Endothelial cell of umbilical vein (primary cell): Measurements from ENCODE around the gene CLIC3. TPM values are rescaled to one million over a fixed set of nuclear protein-coding genes. Genes with fewer than 3 reads are reported as not detected.

Experiments used
- BruUV-seq: library from RNA; stranded (reverse); fragments of 400-500 nt; replicated peaks from 2 replicates; lab custom pipeline; 2021; lab: Mats Ljungman, UMichigan
- CTCF ChIA-PET: fragments of 300-600, 350-600 bp; sonication (Branson Sonifier 250); formaldehyde crosslinking; loops from one replicate; lab custom pipeline; 2021; ENCODE audit warnings: antibody characterized with exemption, inconsistent platforms; lab: Charles Lee
- POLR2A ChIA-PET: fragments of 300-600, 350-600 bp; sonication (Branson Sonifier 250); formaldehyde crosslinking; loops from one replicate; lab custom pipeline; 2021; ENCODE audit warnings: antibody characterized with exemption, inconsistent platforms; lab: Charles Lee
- DNase-seq: peaks from one replicate; pipeline ENCODE4 v3.0.0-alpha.2; 2011; ENCODE audit warnings: low read depth, low spot score
- FAIRE-seq: peaks from 2 replicates; lab custom pipeline; 2011; peaks lifted over from hg19 to GRCh38; lab: Jason Lieb, UNC
- H2AFZ ChIP-seq: 2 replicates; pipeline ENCODE4 v1.6.0; 2012; ENCODE audit warnings: low read depth, low read length, control low read depth, inconsistent platforms
- H3K27ac ChIP-seq: 2 replicates; pipeline ENCODE4 v1.5.1; 2011; ENCODE audit warnings: low read depth, mild to moderate bottlenecking, control low read depth, low read length, moderate library complexity; ENCODE audit not compliant: insufficient read depth
- H3K27me3 ChIP-seq, 2 experiments: 2 replicates each; pipeline versions ENCODE4 v1.6.0 to v1.6.1; 2011; ENCODE audit warnings: low read length in 2 of 2, mixed read lengths in 1 of 2; ENCODE audit not compliant: control insufficient read depth in 2 of 2, insufficient read depth in 2 of 2
- H3K36me3 ChIP-seq, 2 experiments: 2 replicates in 1 of 2; 3 replicates in 1 of 2; pipeline ENCODE4 v1.5.1; 2011; ENCODE audit warnings: low read length in 2 of 2, mild to moderate bottlenecking in 1 of 2, moderate library complexity in 1 of 2; ENCODE audit not compliant: control insufficient read depth in 2 of 2, insufficient read depth in 2 of 2; ENCODE audit errors: extremely low read depth in 1 of 2
- H3K4me1 ChIP-seq: 3 replicates; pipeline ENCODE4 v1.5.1; 2011; ENCODE audit warnings: mild to moderate bottlenecking, low read length; ENCODE audit not compliant: control insufficient read depth, insufficient read depth; ENCODE audit errors: extremely low read depth
- H3K4me2 ChIP-seq: 2 replicates; pipeline ENCODE4 v1.6.1; 2011; ENCODE audit warnings: low read length, control low read depth, mixed read lengths; ENCODE audit not compliant: insufficient read depth
- H3K4me3 ChIP-seq, 3 experiments: fragments of 200-600 bp in 1 of 3; sonication (generic), shearing (Covaris generic) in 1 of 3; replicated peaks in 1 of 3; 2 replicates each; pipeline ENCODE4 v1.5.1; 2011 to 2016; ENCODE audit warnings: control low read depth in 3 of 3, low read length in 3 of 3, mild to moderate bottlenecking in 2 of 3, inconsistent platforms in 1 of 3, low read depth in 1 of 3, moderate library complexity in 1 of 3; ENCODE audit not compliant: insufficient read depth in 1 of 3
- H3K79me2 ChIP-seq: 2 replicates; pipeline ENCODE4 v1.6.0; 2012; ENCODE audit warnings: low read length, inconsistent platforms; ENCODE audit not compliant: control insufficient read depth, insufficient read depth
- H3K9ac ChIP-seq: replicated peaks from 2 replicates; pipeline ENCODE3; 2011; ENCODE audit warnings: low read length, control low read depth; ENCODE audit not compliant: insufficient read depth; ENCODE audit errors: extremely low read depth
- H3K9me1 ChIP-seq: replicated peaks from 3 replicates; pipeline ENCODE4 v1.6.0; 2011; ENCODE audit warnings: mild to moderate bottlenecking, low read length; ENCODE audit not compliant: control insufficient read depth, insufficient read depth; ENCODE audit errors: extremely low read depth
- H3K9me3 ChIP-seq: replicated peaks from 2 replicates; pipeline ENCODE4 v1.5.1; 2012; ENCODE audit warnings: low read length, inconsistent platforms; ENCODE audit not compliant: control insufficient read depth, insufficient read depth
- H4K20me1 ChIP-seq: replicated peaks from 2 replicates; pipeline ENCODE3; 2011; ENCODE audit warnings: mild to moderate bottlenecking, low read length; ENCODE audit not compliant: control insufficient read depth, insufficient read depth; ENCODE audit errors: extremely low read depth
- CTCF ChIP-seq, 2 donors: IDR thresholded peaks; 1 replicate in 1 of 2; 2 replicates in 1 of 2; pipeline ENCODE4 v1.5.1; 2011; ENCODE audit warnings: low read length in 2 of 2, mild to moderate bottlenecking in 2 of 2, moderate library complexity in 2 of 2, control low read depth in 1 of 2, inconsistent platforms in 1 of 2, low read depth in 1 of 2; ENCODE audit not compliant: insufficient read depth in 1 of 2; ENCODE audit errors: extremely low read depth in 1 of 2
- EZH2 ChIP-seq: IDR thresholded peaks from 2 replicates; pipeline ENCODE4 v1.6.1; 2012; ENCODE audit warnings: borderline replicate concordance, low read depth, mild to moderate bottlenecking, moderate library complexity, low read length, inconsistent platforms; ENCODE audit not compliant: severe bottlenecking
- FOS ChIP-seq: IDR thresholded peaks from 2 replicates; pipeline ENCODE4 v1.6.1; 2011; ENCODE audit warnings: mild to moderate bottlenecking, low read length, moderate library complexity, borderline replicate concordance; ENCODE audit not compliant: insufficient read depth
- GATA2 ChIP-seq: IDR thresholded peaks from 2 replicates; pipeline ENCODE4 v1.7.0; 2011; ENCODE audit warnings: low read depth, mild to moderate bottlenecking, moderate library complexity, mixed read lengths, low read length; ENCODE audit not compliant: insufficient read length, insufficient read depth
- JUN ChIP-seq: IDR thresholded peaks from 2 replicates; pipeline ENCODE4 v1.6.1; 2011; ENCODE audit warnings: borderline replicate concordance, low read depth; ENCODE audit not compliant: insufficient read length, insufficient read depth
- MAX ChIP-seq: IDR thresholded peaks from 2 replicates; pipeline ENCODE4 v1.6.1; 2011; ENCODE audit not compliant: insufficient read depth, insufficient read length
- MYC ChIP-seq: IDR thresholded peaks from one replicate; pipeline ENCODE4 v1.6.1; 2011; ENCODE audit warnings: mild to moderate bottlenecking, low read depth, low read length
- POLR2A ChIP-seq: IDR thresholded peaks from 2 replicates; pipeline ENCODE4 v1.6.1; 2012; ENCODE audit warnings: low read depth, mild to moderate bottlenecking, control low read depth, low read length
- POLR2AphosphoS5 ChIP-seq: IDR thresholded peaks from 2 replicates; pipeline ENCODE4 v1.6.1; 2012; ENCODE audit warnings: low read depth, mild to moderate bottlenecking, control low read depth, low read length, moderate library complexity; ENCODE audit not compliant: insufficient read depth
- dilution Hi-C: fragments of 300-500 bp; cut with MboI; formaldehyde crosslinking; loops from one replicate; pipeline ENCODE4 v1.15.0; 2019; ENCODE audit warnings: low sequenced_read_pairs; ENCODE audit not compliant: extremely low pct_ligation_motif_present
- intact Hi-C: fragments of 100-400 bp; cut with micrococcal nuclease; formaldehyde crosslinking; loops from one replicate; pipeline ENCODE4 v1.10.0; 2022
- polyA plus RNA-seq, 4 experiments: library from polyadenylated mRNA; depleted of rRNA in 3 of 4; stranded (reverse) in 3 of 4; unstranded in 1 of 4; fragments of >200 nt; gene quantifications; 2 replicates each; pipeline versions ENCODE4 v1.2.1 to v1.2.3, GENCODE V29; 2011 to 2012; ENCODE audit warnings: missing spikeins in 1 of 4
- total RNA-seq: library from RNA; stranded (reverse); gene quantifications from 2 replicates; pipeline ENCODE4 v1.2.3, GENCODE V29; 2021

The CLIC3 gene
- total and polyA plus RNA-seq, 2 donors (not counting 3 experiments of a cell fraction or from before 2014, with no cell fraction given), result 2.3 TPM; not detected in 1

GRCh38 chr9:136950656-136951276, 45.6 kb downstream of the CLIC3 start:
- Histone ChIP-seq H3K4me1 (peaks cover 5% of the 10 kb centered on the region), H3K27ac (no peak overlapping the region), H3K36me3 (no peaks in the 10 kb centered on the region), H4K20me1 (no peaks in the 10 kb centered on the region), H3K4me3 (peak overlapping the region in 1 of 3 experiments; percentile 77), H3K4me2 (peak overlapping the region; percentile 54), H3K9me1 (no peaks in the 10 kb centered on the region), H3K9me3 (no peaks in the 10 kb centered on the region), H3K27me3 (no peaks in the 10 kb centered on the region), H3K9ac (peak overlapping the region; percentile 25), H3K79me2 (no peaks in the 10 kb centered on the region), H2AFZ (peak overlapping the region; percentile 83)
- TF ChIP-seq JUN (no peak), CTCF (IDR thresholded peaks at IDR 0.05; ENCODE audit: extremely low read depth in 1 of 2, insufficient read depth in 1 of 2, low read depth in 1 of 2, low read length in 2 of 2) (no peak), POLR2AphosphoS5 (no peak), MYC (no peak), MAX (no peak), POLR2A (no peak), GATA2 (no peak), FOS (no peak), EZH2 (no peak)
- intact Hi-C loops, result loop anchor here (2.0 kb wide), 1 partner anchor 28 kb away; no protein-coding TSS in a partner anchor
- ChIA-PET CTCF (interaction anchor here (1.2 to 1.6 kb wide), 2 partner anchors 27 to 79 kb away, joined by 3 to 4 read pairs; no protein-coding TSS in a partner anchor), POLR2A (interaction anchor here (0.6 kb wide), 1 partner anchor 86 kb away, joined by 4 read pairs; no protein-coding TSS in a partner anchor)
- dilution Hi-C loops, result no loop called here
- no TSS peak for BruUV-seq
- DNase-seq (no peak), FAIRE-seq (no peak)
